Astrocyte of the cerebellum (primary cell): Measurements from ENCODE around the gene KCNK2.

Experiments
- DNase-seq: peaks from one replicate; pipeline ENCODE4 v3.0.0-alpha.2; 2011; ENCODE audit warnings: low read depth
- H3K4me3 ChIP-seq: 2 replicates; pipeline ENCODE4 v1.5.1; 2011; ENCODE audit warnings: mild to moderate bottlenecking, low read depth, low read length, moderate library complexity
- in situ Hi-C: cut with HindIII; loops from 2 replicates; pipeline ENCODE4 v1.10.0; 2017; ENCODE audit warnings: low sequenced_read_pairs
- TF ChIP-seq, protein P1 (sequence below): IDR thresholded peaks from 2 replicates; pipeline ENCODE4 v1.5.1; 2012; ENCODE audit warnings: low read length, low read depth, moderate library complexity, mild to moderate bottlenecking; ENCODE audit errors: missing control alignments

Gene KCNK2

DNA sequence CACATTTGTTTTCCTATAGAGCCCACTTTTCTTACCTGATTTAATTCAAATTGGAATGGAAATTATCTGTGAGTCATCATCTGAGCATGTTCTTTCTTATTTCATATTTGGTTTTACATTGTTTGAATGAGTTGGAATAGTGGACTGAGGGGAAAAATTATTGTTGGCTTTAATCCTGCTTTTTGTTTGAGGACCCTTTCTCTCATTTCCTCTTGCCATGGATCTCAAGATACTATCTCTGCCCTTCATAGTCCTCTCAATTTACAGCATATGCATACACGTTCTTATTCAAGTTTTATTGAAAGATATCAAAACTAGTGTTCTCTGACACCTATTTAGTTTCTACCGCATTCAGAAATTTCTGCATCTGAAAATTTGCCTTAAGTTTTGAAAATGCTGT is 5.1 kb downstream of the KCNK2 start:
- in situ Hi-C loops: no loop called here
- H3K4me3 ChIP-seq: no peak overlapping the region
- TF ChIP-seq, protein P1, sequence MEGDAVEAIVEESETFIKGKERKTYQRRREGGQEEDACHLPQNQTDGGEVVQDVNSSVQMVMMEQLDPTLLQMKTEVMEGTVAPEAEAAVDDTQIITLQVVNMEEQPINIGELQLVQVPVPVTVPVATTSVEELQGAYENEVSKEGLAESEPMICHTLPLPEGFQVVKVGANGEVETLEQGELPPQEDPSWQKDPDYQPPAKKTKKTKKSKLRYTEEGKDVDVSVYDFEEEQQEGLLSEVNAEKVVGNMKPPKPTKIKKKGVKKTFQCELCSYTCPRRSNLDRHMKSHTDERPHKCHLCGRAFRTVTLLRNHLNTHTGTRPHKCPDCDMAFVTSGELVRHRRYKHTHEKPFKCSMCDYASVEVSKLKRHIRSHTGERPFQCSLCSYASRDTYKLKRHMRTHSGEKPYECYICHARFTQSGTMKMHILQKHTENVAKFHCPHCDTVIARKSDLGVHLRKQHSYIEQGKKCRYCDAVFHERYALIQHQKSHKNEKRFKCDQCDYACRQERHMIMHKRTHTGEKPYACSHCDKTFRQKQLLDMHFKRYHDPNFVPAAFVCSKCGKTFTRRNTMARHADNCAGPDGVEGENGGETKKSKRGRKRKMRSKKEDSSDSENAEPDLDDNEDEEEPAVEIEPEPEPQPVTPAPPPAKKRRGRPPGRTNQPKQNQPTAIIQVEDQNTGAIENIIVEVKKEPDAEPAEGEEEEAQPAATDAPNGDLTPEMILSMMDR: no peak
- no peak for DNase-seq

DNA sequence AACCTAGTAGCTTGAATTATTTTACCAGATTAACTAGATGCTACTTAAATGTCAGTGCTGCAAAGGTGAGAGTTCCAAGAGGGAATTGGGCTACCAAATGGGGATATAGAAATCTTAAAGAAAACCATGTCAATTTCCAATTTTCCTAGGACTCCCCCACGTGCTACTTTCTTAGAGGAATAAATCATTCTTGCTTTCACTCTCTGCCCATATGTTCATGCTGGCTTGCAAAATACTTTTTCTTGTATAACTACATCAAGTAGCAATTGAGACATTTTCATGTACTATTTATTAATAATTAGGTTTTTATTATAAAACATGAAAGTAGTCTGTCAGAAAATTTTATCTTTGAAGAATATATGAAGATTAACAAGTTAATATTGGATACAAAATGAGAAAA is 11.8 kb downstream of the KCNK2 start:
- TF ChIP-seq, protein P1: no peak
- H3K4me3 ChIP-seq: no peak overlapping the region
- in situ Hi-C loops: no loop called here
- no peak for DNase-seq

DNA sequence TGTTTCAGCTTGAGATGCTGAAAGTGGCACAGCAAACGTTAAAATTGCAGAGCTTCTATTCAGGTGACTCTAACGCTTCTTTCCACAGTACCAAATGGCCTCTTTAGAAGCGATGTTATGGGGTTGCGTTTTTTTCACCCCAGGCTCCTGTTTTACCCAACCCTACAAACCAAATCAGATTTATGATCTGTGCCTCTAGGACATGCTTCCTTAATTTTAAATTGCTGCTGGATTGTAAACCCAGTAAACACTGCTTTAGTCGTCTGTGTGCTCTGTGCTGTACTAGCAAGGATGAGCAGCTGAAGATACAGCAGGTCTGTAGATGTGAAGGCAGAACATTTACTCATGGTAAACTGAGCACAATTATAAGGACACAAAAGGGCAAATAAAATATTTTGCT is 13.0 kb downstream of the KCNK2 start:
- in situ Hi-C loops: no loop called here
- no peak overlapping the region for H3K4me3 ChIP-seq
- TF ChIP-seq, protein P1: no peak
- no peak for DNase-seq

DNA sequence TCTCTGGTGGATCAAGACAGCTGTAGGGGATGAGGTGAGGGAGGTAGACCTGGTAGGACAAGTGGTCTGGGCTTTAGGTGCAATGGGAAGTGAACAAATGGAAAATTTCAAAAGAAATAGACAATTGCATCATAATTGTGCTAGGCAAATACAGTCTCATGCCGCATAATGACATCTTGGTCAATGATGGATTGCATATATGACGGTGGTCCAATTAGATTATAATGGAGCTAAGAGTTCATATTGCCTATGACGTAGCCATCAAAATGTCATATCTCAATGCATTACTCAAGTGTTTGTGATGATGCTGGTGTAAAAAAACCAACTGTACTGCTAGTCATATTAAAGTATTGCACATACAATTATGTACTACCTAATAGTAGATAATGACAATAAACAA is 19.0 kb downstream of the KCNK2 start:
- no peak for DNase-seq
- in situ Hi-C loops: no loop called here
- TF ChIP-seq, protein P1: no peak
- H3K4me3 ChIP-seq: no peak overlapping the region

DNA sequence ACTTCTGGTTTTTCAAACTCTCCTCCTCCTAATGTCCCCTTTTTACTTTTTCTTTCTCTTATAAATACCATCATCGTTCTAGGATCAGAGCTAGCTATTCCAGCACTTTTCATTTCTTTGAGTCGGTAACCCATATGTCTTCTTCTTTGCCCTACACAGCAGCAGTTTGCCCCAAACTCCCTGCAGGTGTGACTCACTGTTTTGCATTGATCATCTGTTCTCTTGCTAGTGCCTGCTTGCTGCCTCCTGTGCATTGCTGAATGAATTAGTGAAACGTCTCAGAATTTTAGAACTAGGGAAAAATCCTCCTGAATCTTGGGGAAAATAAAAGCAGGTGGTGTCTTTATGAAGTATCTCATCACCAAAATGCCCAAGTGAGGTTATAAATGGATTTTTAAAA is 21.7 kb downstream of the KCNK2 start:
- in situ Hi-C loops: no loop called here
- no peak overlapping the region for H3K4me3 ChIP-seq
- no peak for DNase-seq
- TF ChIP-seq, protein P1: no peak

DNA sequence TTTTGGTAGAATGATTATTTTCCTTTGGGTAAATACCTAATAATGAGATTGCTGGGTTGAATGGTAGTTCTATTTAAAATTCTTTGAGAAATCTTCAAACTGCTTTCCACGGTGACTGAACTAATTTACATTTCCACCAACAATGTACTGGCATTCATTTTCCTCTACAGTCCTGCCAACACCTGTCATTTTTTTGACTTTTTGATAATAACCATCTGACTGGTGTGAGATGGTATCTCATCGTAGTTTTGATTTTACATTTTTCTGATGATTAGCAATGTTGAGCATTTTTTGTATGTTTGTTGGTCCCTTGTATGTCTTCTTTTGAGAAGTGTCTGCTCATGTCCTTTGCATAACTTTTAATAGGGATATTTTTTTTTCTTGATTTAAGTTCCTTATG is 23.5 kb downstream of the KCNK2 start:
- TF ChIP-seq, protein P1: no peak
- DNase-seq: no peak
- in situ Hi-C loops: no loop called here

DNA sequence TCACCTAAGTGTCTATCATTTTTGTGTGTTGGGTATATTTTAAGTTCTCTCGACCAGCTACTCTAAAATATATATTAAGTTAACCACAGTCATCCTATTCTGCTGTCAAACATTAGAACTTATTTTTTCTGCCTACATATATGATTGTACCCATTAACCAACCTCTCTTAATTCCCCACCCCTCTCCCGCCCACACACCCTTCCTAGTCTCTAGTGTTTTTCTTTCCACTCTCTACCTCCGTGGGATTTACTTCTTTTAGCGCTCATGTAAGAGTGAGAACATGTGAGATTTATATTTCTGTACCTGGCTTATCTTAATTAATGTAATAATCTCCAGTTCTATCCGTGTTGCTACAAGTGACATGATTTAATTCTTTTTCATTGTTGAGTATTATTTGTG is 26.6 kb downstream of the KCNK2 start:
- in situ Hi-C loops: no loop called here
- TF ChIP-seq, protein P1: no peak
- DNase-seq: no peak
- H3K4me3 ChIP-seq: no peak overlapping the region

More for the DNA sequence above, 23.5 kb downstream of the KCNK2 start:
- H3K4me3 ChIP-seq: no peak overlapping the region
